ENCODE results near the gene TBC1D22B. TPM values are rescaled to one million over a fixed set of nuclear protein-coding genes. Genes with fewer than 3 reads are reported as not detected.

The TBC1D22B gene
- total and polyA plus RNA-seq, 2 of the 13 experiments (the other 11 are each of a cell fraction or from before 2014, with no cell fraction given), result 9.7 to 12.9 TPM

- TF ChIP-seq ZNF430 (CRISPR knock-in tag; IDR thresholded peaks at IDR 0.05), result peak; percentile 85; the same call in 1 of the 2 replicates
- TF ChIP-seq MED13 (CRISPR knock-in tag; IDR thresholded peaks at IDR 0.05), result peak; percentile 53; the same call in 1 of the 2 replicates
- 0 out of 2 replicates have a peak, but pooled peaks have one; percentile 48 for TF ChIP-seq ZNF251 (CRISPR knock-in tag; IDR thresholded peaks at IDR 0.05)
- TF ChIP-seq ZBED4 (CRISPR knock-in tag; IDR thresholded peaks at IDR 0.05; ENCODE audit: borderline replicate concordance), result no peak
- peak; percentile 92 for TF ChIP-seq HIVEP1 (CRISPR knock-in tag; IDR thresholded peaks at IDR 0.05)
- no peak; the same call in 1 of the 2 replicates for TF ChIP-seq ZBTB8A (CRISPR knock-in tag; IDR thresholded peaks at IDR 0.05; ENCODE audit: borderline replicate concordance, low read depth)
- no peak; the same call in none of the 2 replicates for TF ChIP-seq ZFP90 (CRISPR knock-in tag; IDR thresholded peaks at IDR 0.05; ENCODE audit: borderline replicate concordance)
- no peak for TF ChIP-seq PBX3 (CRISPR knock-in tag; IDR thresholded peaks at IDR 0.05; ENCODE audit: borderline replicate concordance)
- TF ChIP-seq ZFP36L2 (CRISPR knock-in tag; IDR thresholded peaks at IDR 0.05), result no peak
- TF ChIP-seq ZNF503 (CRISPR knock-in tag; IDR thresholded peaks at IDR 0.05), result no peak; the same call in 1 of the 2 replicates
- TF ChIP-seq SKIL (CRISPR knock-in tag; IDR thresholded peaks at IDR 0.05; ENCODE audit: borderline replicate concordance), result no peak
- TF ChIP-seq HMGXB4 (CRISPR knock-in tag; IDR thresholded peaks at IDR 0.05; ENCODE audit: borderline replicate concordance in 1 of 2, low read depth in 1 of 2), result peak; percentile 90 to 98
- TF ChIP-seq KDM2A (CRISPR knock-in tag; IDR thresholded peaks at IDR 0.05; ENCODE audit: borderline replicate concordance, low read depth), result peak; percentile 93
- peak; percentile 91 for TF ChIP-seq KDM5A (IDR thresholded peaks at IDR 0.05; ENCODE audit: borderline replicate concordance, low read length)
- peak; percentile 76; the same call in 1 of the 2 replicates for TF ChIP-seq ZZZ3 (CRISPR knock-in tag; IDR thresholded peaks at IDR 0.05; ENCODE audit: borderline replicate concordance)
- TF ChIP-seq ZNF530 (CRISPR knock-in tag; IDR thresholded peaks at IDR 0.05; ENCODE audit: low read depth), result no peak
Observed at GRCh38 chr6:37257634-37258404, at the start of gene TBC1D22B, which contains the start of gene TMEM217 (continued).

Data from HepG2 (cell line).